HFFc6 (cell line): ENCODE results near the gene TMEM190. TPM values are rescaled to one million over a fixed set of nuclear protein-coding genes. Genes with fewer than 3 reads are reported as not detected.

Experiments
- DNase-seq: peaks from one replicate; pipeline ENCODE4 v3.0.0-alpha.2; 2018
- H3K27ac Mint-ChIP-seq: 2 replicates; pipeline ENCODE4 v1.8.0; 2020; ENCODE audit warnings: mild to moderate bottlenecking, mixed read lengths
- H3K27me3 Mint-ChIP-seq: 2 replicates; pipeline ENCODE4 v1.8.0; 2021; ENCODE audit warnings: mild to moderate bottlenecking, moderate library complexity, mixed read lengths; ENCODE audit not compliant: insufficient read depth
- H3K36me3 Mint-ChIP-seq: 2 replicates; pipeline ENCODE4 v1.8.0; 2021; ENCODE audit warnings: low read depth, mixed read lengths
- H3K4me1 Mint-ChIP-seq: 2 replicates; pipeline ENCODE4 v1.8.0; 2020; ENCODE audit warnings: low read depth, mixed read lengths
- H3K4me3 Mint-ChIP-seq: 2 replicates; pipeline ENCODE4 v1.8.0; 2020; ENCODE audit warnings: mild to moderate bottlenecking, moderate library complexity, mixed read lengths
- H3K9me3 Mint-ChIP-seq: 2 replicates; pipeline ENCODE4 v1.8.0; 2020; ENCODE audit warnings: mild to moderate bottlenecking, mixed read lengths
- total RNA-seq, 6 experiments: library from RNA; stranded (reverse); fragmentation: NEBNext Ultra II Directional; extraction: Animal tissue kit (Norgen Biotek cat#: 25700); gene quantifications; 2 replicates in 1 of 6; 3 replicates in 5 of 6; pipeline ENCODE4 v1.2.3, GENCODE V29; 2021
- TF ChIP-seq, protein P1 (sequence below): fragments of 200-600 bp; sonication (generic); IDR thresholded peaks from 2 replicates; pipeline ENCODE4 v1.5.0; 2021; ENCODE audit warnings: antibody characterized with exemption, mild to moderate bottlenecking

TMEM190 gene
- total RNA-seq, 6 experiments from 2014 or later, result 0.33 to 1.1 (median 0.61) TPM; not detected in 3

GRCh38 chr19:55384131-55384919, 7.7 kb downstream of the TMEM190 start, which contains the start of gene TMEM238:
Gene TMEM238 (minus strand): TSS chr19:55384292. CDS start chr19:55384259, 33 bp downstream.
- peaks cover 29% of the 10 kb centered on the region for H3K36me3 Mint-ChIP-seq

DNA sequence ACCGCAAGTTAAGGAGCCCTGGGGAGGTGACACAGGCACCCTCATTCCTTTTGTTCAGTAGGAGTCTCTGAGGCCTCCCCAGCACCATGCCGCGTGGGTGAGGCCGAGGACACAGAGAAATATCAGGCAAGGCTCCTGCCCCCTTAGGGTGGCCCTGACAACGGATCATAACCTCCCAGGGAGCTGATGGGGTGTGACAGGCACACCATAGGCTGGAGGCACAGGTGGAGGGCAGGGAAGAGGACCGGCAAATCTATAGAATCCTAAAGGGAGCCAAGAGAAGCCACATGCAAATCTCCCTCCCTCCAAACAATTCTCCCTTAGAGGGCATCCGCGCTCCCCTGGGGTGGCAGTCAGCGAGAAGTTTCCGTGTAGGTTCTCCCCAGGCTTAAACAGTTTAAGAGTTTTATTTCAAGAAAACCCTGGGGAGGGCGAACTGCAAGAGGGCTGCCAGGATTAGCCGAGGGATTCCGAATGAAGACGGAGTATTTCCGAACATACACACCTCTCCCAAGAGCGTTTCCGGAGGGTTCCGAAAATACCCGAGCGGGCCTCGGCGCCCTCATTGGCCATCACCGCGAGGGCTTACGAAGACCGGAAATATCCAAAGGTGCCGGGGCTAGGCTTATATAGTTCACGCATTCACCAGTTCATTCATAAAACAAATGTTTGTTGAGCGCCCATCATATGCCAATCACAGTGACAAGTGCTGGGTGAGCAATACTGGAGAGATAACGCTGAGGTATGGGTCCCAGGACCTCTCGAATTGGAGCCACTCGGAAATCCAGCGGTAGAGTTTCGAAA, 8.5 kb downstream of the TMEM190 start:
- Mint-ChIP-seq H3K4me3 (peak overlapping the region; percentile 99), H3K9me3 (peaks cover 7% of the 10 kb centered on the region), H3K36me3 (peaks cover 35% of the 10 kb centered on the region), H3K4me1 (peaks cover 32% of the 10 kb centered on the region), H3K27me3 (peaks cover 8% of the 10 kb centered on the region), H3K27ac (peak overlapping the region; percentile 95)
- peak; percentile 93 for DNase-seq
- TF ChIP-seq, protein P1, sequence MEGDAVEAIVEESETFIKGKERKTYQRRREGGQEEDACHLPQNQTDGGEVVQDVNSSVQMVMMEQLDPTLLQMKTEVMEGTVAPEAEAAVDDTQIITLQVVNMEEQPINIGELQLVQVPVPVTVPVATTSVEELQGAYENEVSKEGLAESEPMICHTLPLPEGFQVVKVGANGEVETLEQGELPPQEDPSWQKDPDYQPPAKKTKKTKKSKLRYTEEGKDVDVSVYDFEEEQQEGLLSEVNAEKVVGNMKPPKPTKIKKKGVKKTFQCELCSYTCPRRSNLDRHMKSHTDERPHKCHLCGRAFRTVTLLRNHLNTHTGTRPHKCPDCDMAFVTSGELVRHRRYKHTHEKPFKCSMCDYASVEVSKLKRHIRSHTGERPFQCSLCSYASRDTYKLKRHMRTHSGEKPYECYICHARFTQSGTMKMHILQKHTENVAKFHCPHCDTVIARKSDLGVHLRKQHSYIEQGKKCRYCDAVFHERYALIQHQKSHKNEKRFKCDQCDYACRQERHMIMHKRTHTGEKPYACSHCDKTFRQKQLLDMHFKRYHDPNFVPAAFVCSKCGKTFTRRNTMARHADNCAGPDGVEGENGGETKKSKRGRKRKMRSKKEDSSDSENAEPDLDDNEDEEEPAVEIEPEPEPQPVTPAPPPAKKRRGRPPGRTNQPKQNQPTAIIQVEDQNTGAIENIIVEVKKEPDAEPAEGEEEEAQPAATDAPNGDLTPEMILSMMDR, result no peak

More at GRCh38 chr19:55384131-55384919, 7.7 kb downstream of the TMEM190 start, which contains the start of gene TMEM238:
- Mint-ChIP-seq H3K4me1 (peaks cover 25% of the 10 kb centered on the region), H3K9me3 (peaks cover 7% of the 10 kb centered on the region), H3K4me3 (peak within 1 kb of the TSS; percentile 99), H3K27me3 (peaks cover 8% of the 10 kb centered on the region), H3K27ac (peak within 1 kb of the TSS; percentile 95)
- TF ChIP-seq, protein P1, result no peak; the same call in 1 of the 2 replicates
- no peak for DNase-seq

DNA sequence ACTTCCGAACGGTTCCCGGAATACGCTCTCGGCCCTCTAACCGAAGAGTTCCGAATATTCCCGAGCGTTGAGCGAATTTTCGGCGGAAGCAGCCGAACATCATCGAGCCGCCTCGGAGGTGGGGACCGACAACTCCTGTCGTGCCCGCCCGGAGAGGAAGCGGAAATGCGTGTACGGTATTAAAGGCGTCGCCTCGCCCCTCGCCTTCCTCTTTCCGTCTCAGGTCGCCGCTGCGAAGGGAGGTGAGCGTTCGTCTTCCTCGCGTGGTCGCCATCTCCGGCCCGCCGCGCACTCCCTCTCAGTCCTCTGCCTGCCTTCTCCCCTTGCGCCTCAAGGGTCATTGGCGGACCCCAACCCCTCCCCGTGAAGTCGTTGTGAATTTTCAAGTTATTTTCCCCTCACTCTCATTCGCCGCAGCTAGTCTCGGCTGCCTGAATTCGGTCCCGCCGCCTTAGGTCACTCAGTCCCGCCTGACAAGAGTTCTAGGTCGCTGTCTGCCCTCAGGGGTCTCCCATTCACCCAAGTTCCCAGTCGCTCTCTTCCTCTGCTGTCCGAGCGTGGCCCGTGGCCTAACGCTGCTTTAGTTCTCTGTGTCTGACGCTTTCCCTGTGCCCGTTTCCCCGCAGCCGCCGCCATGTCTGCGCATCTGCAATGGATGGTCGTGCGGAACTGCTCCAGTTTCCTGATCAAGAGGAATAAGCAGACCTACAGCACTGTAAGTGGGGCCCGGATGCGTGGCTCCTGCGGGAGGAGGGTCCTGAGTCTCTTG, 9.3 kb downstream of the TMEM190 start, which contains the start of gene RPL28:
RPL28 (plus strand) TSS at position 209 of the 769 bp plus-strand sequence; CDS start at position 635, 426 bp downstream.
- Mint-ChIP-seq H3K27ac (peak within 1 kb of the TSS; percentile 95), H3K4me1 (peaks cover 38% of the 10 kb centered on the region)

DNA sequence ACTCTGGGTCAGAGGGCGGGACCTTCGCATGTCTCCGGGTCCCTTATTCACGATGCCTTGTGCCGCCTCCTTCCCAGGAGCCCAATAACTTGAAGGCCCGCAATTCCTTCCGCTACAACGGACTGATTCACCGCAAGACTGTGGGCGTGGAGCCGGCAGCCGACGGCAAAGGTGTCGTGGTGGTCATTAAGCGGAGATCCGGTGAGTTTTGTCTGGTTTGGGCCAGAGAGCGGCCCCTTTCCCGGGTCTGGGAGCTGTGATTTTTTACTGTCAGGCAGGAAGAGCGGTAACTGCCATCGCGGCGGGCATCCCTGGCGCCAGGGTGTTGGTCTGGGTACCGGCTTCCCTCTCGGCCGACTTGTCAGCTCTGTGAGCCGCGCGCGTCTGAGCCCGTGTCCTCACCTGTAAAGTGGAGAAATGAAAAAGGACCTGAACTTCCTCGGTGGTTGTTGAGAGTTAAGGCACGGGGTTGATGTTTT, 9.9 kb downstream of the TMEM190 start:
- TF ChIP-seq, protein P1, result no peak
- Mint-ChIP-seq H3K27me3 (peaks cover 12% of the 10 kb centered on the region), H3K9me3 (peaks cover 7% of the 10 kb centered on the region), H3K4me3 (peak overlapping the region; percentile 99), H3K36me3 (peaks cover 47% of the 10 kb centered on the region), H3K4me1 (peaks cover 42% of the 10 kb centered on the region), H3K27ac (peak overlapping the region; percentile 95)
- no peak for DNase-seq

More for the DNA sequence above, 9.3 kb downstream of the TMEM190 start, which contains the start of gene RPL28:
- TF ChIP-seq, protein P1, result no peak
- H3K9me3 Mint-ChIP-seq, result peaks cover 7% of the 10 kb centered on the region
- H3K36me3 Mint-ChIP-seq, result peaks cover 41% of the 10 kb centered on the region
- peaks cover 12% of the 10 kb centered on the region for H3K27me3 Mint-ChIP-seq
- peak; percentile 97 for DNase-seq
- H3K4me3 Mint-ChIP-seq, result peak within 1 kb of the TSS; percentile 99
